ENCODE measurements around the gene STMND1. TPM values are rescaled to one million over a fixed set of nuclear protein-coding genes. Genes with fewer than 3 reads are reported as not detected.

The STMND1 gene
- total and polyA plus RNA-seq, 10 of the 15 experiments (the other 5 are each of a cell fraction or from before 2014, with no cell fraction given), result 0.15 TPM; not detected in 9

GRCh38 chr6:17150096-17150495 is 48.2 kb downstream of the STMND1 start:
- intact Hi-C loops (cut with micrococcal nuclease; ENCODE audit: unreplicated experiment) (loop anchor here (10.0 kb wide), 1 partner anchor 975 kb away; the partner anchor contains the start of gene NHLRC1), in situ Hi-C loops (cut with MboI) (loop anchor here (25.0 kb wide), 1 partner anchor 1162 kb away; no protein-coding TSS in a partner anchor)
- ChIA-PET POLR2A (no interaction called here), RAD21 (ENCODE audit: unreplicated experiment) (no interaction called here), CTCF (interaction anchor here (0.7 to 1.0 kb wide), 2 partner anchors 9 to 11 kb away, joined by 3 read pairs; no protein-coding TSS in a partner anchor), SMC1A (ENCODE audit: uncharacterized antibody, unreplicated experiment) (interaction anchor here (0.6 to 1.3 kb wide), 2 partner anchors 11 to 652 kb away, joined by 3 read pairs; no protein-coding TSS in a partner anchor)
- no peak overlapping the region for H3K9ac ChIP-seq (ENCODE audit: control insufficient read depth, insufficient read depth, low read length)
- no peaks in the 10 kb centered on the region for H3K79me2 ChIP-seq (ENCODE audit: control insufficient read depth, insufficient read depth, low read length)
- WGBS (ENCODE audit: insufficient coverage, insufficient replicate concordance, low lambda C conversion rate, missing lambda C conversion rate), result 27% methylated on average over 2 of the region's 2 CpGs
- H3K4me2 ChIP-seq (ENCODE audit: control insufficient read depth, insufficient read depth), result no peak overlapping the region
- no peaks in the 10 kb centered on the region for H3K4me1 ChIP-seq (ENCODE audit: control insufficient read depth, insufficient read depth, low read length)
- no peak overlapping the region for H3K27ac ChIP-seq (ENCODE audit: control insufficient read depth, insufficient read depth)
- no peaks in the 10 kb centered on the region for H4K20me1 ChIP-seq (ENCODE audit: control insufficient read depth, insufficient read depth)
- H2AFZ ChIP-seq (ENCODE audit: control insufficient read depth, low read depth, low read length), result no peak overlapping the region
- H3K4me3 ChIP-seq, result no peak overlapping the region
- no peaks in the 10 kb centered on the region for H3K27me3 ChIP-seq (replicated peaks in 1 of 2; ENCODE audit: control insufficient read depth in 2 of 2, insufficient read depth in 2 of 2, low read length in 1 of 2)
- no peaks in the 10 kb centered on the region for H3K36me3 ChIP-seq (ENCODE audit: control insufficient read depth in 2 of 2, insufficient read depth in 2 of 2, low read length in 1 of 2)
- BruUV-seq (replicated peaks), result no TSS peak
- ATAC-seq (no peak), FAIRE-seq (no peak), DNase-seq (ENCODE audit: low read depth, low spot score) (no peak)
- H3K9me3 ChIP-seq (replicated peaks; ENCODE audit: control insufficient read depth, insufficient read depth, low read length), result no peaks in the 10 kb centered on the region
- TF ChIP-seq EZH2 (IDR thresholded peaks at IDR 0.05; ENCODE audit: borderline replicate concordance, control insufficient read depth, low read depth, low read length) (no peak), E2F4 (IDR thresholded peaks at IDR 0.05; ENCODE audit: low read depth, low read length) (no peak), E4F1 (IDR thresholded peaks at IDR 0.05; ENCODE audit: borderline replicate concordance, partially characterized antibody) (no peak), NKRF (conservative IDR thresholded peaks at IDR 0.05) (no peak), MEF2B (IDR thresholded peaks at IDR 0.05; ENCODE audit: partially characterized antibody, poor library complexity, severe bottlenecking) (no peak), CBX5 (IDR thresholded peaks at IDR 0.05; ENCODE audit: low read depth) (no peak), MXI1 (IDR thresholded peaks at IDR 0.05; ENCODE audit: low read depth, low read length) (no peak), HSF1 (IDR thresholded peaks at IDR 0.05; ENCODE audit: low read depth, low read length) (no peak)
- TF ChIP-seq, protein P1, sequence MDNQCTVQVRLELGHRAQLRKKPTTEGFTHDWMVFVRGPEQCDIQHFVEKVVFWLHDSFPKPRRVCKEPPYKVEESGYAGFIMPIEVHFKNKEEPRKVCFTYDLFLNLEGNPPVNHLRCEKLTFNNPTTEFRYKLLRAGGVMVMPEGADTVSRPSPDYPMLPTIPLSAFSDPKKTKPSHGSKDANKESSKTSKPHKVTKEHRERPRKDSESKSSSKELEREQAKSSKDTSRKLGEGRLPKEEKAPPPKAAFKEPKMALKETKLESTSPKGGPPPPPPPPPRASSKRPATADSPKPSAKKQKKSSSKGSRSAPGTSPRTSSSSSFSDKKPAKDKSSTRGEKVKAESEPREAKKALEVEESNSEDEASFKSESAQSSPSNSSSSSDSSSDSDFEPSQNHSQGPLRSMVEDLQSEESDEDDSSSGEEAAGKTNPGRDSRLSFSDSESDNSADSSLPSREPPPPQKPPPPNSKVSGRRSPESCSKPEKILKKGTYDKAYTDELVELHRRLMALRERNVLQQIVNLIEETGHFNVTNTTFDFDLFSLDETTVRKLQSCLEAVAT (IDR thresholded peaks at IDR 0.05), result no peak

All from GM12878 (cell line).